ENCODE results near the gene AKR1C2.

- TF ChIP-seq, protein P1, sequence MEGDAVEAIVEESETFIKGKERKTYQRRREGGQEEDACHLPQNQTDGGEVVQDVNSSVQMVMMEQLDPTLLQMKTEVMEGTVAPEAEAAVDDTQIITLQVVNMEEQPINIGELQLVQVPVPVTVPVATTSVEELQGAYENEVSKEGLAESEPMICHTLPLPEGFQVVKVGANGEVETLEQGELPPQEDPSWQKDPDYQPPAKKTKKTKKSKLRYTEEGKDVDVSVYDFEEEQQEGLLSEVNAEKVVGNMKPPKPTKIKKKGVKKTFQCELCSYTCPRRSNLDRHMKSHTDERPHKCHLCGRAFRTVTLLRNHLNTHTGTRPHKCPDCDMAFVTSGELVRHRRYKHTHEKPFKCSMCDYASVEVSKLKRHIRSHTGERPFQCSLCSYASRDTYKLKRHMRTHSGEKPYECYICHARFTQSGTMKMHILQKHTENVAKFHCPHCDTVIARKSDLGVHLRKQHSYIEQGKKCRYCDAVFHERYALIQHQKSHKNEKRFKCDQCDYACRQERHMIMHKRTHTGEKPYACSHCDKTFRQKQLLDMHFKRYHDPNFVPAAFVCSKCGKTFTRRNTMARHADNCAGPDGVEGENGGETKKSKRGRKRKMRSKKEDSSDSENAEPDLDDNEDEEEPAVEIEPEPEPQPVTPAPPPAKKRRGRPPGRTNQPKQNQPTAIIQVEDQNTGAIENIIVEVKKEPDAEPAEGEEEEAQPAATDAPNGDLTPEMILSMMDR (conservative IDR thresholded peaks at IDR 0.05; ENCODE audit: low read length) = no peak
- TF ChIP-seq EZH2phosphoT487 (IDR thresholded peaks at IDR 0.05; ENCODE audit: borderline replicate concordance, low read depth, low read length) = no peak
Measured at GRCh38 chr10:4977025-4977424, 26.6 kb downstream of the AKR1C2 start.
